Keratinocyte (primary cell): ENCODE results near the gene HRAS.

Experiments
- EZH2 ChIP-seq: IDR thresholded peaks from one replicate; pipeline ENCODE4 v1.6.1; 2012; ENCODE audit warnings: inconsistent platforms, mild to moderate bottlenecking, low read length, moderate library complexity
- TF ChIP-seq, protein P1 (sequence below), 3 experiments: IDR thresholded peaks in 1 of 3; conservative IDR thresholded peaks in 1 of 3; optimal IDR thresholded peaks in 1 of 3; 2 replicates in 2 of 3; 3 replicates in 1 of 3; pipeline versions ENCODE3 to v1.5.1; 2011; ENCODE audit warnings: low read length in 3 of 3, mild to moderate bottlenecking in 3 of 3, moderate library complexity in 2 of 3, control low read depth in 1 of 3, inconsistent platforms in 1 of 3; ENCODE audit not compliant: insufficient read depth in 2 of 3; ENCODE audit errors: extremely low read depth in 1 of 3

DNA sequence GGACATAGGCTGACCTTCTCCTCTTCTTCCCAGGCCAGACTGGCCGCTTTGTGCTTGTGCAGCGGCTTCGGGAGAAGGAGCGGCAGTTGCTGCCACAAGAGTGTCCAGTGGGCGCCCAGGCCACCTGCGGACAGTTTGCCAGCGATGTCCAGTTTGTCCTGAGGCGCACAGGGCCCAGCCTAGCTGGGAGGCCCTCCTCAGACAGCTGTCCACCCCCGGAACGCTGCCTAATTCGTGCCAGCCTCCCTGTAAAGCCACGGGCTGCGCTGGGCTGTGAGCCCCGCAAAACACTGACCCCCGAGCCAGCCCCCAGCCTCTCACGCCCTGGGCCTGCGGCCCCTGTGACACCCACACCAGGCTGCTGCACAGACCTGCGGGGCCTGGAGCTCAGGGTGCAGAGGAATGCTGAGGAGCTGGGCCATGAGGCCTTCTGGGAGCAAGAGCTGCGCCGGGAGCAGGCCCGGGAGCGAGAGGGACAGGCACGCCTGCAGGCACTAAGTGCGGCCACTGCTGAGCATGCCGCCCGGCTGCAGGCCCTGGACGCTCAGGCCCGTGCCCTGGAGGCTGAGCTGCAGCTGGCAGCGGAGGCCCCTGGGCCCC, 26.8 kb upstream of the HRAS start:
- TF ChIP-seq, protein P1, sequence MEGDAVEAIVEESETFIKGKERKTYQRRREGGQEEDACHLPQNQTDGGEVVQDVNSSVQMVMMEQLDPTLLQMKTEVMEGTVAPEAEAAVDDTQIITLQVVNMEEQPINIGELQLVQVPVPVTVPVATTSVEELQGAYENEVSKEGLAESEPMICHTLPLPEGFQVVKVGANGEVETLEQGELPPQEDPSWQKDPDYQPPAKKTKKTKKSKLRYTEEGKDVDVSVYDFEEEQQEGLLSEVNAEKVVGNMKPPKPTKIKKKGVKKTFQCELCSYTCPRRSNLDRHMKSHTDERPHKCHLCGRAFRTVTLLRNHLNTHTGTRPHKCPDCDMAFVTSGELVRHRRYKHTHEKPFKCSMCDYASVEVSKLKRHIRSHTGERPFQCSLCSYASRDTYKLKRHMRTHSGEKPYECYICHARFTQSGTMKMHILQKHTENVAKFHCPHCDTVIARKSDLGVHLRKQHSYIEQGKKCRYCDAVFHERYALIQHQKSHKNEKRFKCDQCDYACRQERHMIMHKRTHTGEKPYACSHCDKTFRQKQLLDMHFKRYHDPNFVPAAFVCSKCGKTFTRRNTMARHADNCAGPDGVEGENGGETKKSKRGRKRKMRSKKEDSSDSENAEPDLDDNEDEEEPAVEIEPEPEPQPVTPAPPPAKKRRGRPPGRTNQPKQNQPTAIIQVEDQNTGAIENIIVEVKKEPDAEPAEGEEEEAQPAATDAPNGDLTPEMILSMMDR (optimal IDR thresholded peaks at IDR 0.05 in 1 of 3, IDR thresholded peaks at IDR 0.05 in 1 of 3, conservative IDR thresholded peaks at IDR 0.05 in 1 of 3; ENCODE audit: extremely low read depth in 1 of 3, insufficient read depth in 2 of 3, low read length in 3 of 3) = no peak
- TF ChIP-seq EZH2 = no peak
